ENCODE data around the gene VSTM2B. TPM values are rescaled to one million over a fixed set of nuclear protein-coding genes. Genes with fewer than 3 reads are reported as not detected.

VSTM2B gene
- 0.21 TPM in 1 of 2 replicates, not detected in the other for total RNA-seq
- long read RNA-seq, result 0 reads

DNA sequence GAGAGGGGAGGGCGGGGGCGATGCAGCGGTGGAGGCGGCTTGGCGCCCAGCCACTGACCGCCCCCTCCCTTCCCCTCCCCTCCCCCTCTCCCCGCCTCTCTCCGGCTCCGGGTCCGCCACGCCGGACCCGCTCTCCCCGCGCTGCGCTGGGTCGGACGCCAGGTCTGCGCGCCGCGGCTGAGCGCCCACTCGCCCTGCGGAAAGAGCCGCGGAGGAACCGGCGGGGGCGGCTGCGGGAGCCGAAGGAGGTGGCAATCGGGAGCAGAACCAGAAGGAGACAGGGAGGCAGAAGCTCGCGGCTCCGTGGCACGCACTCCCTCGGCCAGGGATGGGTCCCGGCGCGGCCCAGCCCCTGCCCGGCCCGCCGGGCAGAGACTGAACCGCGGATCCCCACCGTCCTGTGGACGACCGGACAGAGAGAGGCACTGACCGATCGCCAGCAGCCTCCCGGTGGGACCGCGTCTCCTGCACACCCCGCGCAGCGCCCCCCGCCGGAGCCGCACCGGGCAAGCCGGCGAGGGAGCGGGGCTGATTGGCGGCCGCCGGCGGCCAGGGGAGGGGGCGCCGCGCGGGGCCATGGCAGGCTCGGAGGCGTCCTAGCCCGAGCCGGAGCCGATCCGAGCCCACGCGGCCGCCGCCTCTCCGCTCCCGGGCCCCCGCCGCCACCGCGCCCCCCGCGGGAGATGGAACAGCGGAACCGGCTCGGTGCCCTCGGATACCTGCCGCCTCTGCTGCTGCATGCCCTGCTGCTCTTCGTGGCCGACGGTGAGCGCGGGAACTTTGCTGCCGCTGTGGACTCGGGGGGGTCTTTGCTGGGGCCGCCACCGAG, at the start of gene VSTM2B:
VSTM2B (plus strand) TSS at position 94 of the 829 bp plus-strand sequence; CDS start at position 684, 590 bp downstream.
- peak within 1 kb of the TSS; percentile 84 for H3K4me3 Mint-ChIP-seq
- peaks cover 86% of the 10 kb centered on the region for H3K27me3 Mint-ChIP-seq (ENCODE audit: low read depth)
- no peak within 1 kb of the TSS for H3K27ac Mint-ChIP-seq (ENCODE audit: unreplicated experiment)
- TF ChIP-seq, protein P1, sequence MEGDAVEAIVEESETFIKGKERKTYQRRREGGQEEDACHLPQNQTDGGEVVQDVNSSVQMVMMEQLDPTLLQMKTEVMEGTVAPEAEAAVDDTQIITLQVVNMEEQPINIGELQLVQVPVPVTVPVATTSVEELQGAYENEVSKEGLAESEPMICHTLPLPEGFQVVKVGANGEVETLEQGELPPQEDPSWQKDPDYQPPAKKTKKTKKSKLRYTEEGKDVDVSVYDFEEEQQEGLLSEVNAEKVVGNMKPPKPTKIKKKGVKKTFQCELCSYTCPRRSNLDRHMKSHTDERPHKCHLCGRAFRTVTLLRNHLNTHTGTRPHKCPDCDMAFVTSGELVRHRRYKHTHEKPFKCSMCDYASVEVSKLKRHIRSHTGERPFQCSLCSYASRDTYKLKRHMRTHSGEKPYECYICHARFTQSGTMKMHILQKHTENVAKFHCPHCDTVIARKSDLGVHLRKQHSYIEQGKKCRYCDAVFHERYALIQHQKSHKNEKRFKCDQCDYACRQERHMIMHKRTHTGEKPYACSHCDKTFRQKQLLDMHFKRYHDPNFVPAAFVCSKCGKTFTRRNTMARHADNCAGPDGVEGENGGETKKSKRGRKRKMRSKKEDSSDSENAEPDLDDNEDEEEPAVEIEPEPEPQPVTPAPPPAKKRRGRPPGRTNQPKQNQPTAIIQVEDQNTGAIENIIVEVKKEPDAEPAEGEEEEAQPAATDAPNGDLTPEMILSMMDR (conservative IDR thresholded peaks at IDR 0.05), result no peak
- DNase-seq (ENCODE audit: low read depth, low spot score), result no peak
- H3K36me3 Mint-ChIP-seq (ENCODE audit: low read depth), result no peaks in the 10 kb centered on the region
- H3K9me3 Mint-ChIP-seq, result no peaks in the 10 kb centered on the region
- peaks cover 21% of the 10 kb centered on the region for H3K4me1 Mint-ChIP-seq

DNA sequence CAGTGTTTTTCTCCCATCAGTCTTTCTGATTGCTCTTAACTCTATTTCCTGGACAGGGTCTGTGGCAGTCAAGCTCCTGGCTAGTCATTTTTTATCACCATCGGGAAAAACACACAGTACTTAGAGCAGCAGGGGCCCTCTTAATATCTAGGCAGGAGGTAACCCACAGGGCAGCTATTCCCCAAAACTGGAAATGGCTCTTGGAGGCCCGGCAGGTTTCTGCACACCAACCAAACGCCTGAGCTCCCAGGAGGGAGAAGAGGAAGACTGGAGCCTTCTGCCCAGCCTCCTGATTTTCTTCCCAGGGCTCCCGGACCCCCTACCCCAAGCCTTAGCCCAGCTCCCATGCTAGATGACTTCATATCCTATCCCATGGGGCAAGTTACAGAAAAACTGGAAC, 49.3 kb upstream of the VSTM2B start:
- Mint-ChIP-seq H3K4me3 (no peak overlapping the region), H3K4me1 (no peaks in the 10 kb centered on the region), H3K9me3 (peaks cover 3% of the 10 kb centered on the region), H3K36me3 (ENCODE audit: low read depth) (no peaks in the 10 kb centered on the region), H3K27me3 (ENCODE audit: low read depth) (peaks cover 40% of the 10 kb centered on the region), H3K27ac (ENCODE audit: unreplicated experiment) (no peak overlapping the region)
- TF ChIP-seq, protein P1 (conservative IDR thresholded peaks at IDR 0.05), result no peak
- DNase-seq (ENCODE audit: low read depth, low spot score), result no peak

DNA sequence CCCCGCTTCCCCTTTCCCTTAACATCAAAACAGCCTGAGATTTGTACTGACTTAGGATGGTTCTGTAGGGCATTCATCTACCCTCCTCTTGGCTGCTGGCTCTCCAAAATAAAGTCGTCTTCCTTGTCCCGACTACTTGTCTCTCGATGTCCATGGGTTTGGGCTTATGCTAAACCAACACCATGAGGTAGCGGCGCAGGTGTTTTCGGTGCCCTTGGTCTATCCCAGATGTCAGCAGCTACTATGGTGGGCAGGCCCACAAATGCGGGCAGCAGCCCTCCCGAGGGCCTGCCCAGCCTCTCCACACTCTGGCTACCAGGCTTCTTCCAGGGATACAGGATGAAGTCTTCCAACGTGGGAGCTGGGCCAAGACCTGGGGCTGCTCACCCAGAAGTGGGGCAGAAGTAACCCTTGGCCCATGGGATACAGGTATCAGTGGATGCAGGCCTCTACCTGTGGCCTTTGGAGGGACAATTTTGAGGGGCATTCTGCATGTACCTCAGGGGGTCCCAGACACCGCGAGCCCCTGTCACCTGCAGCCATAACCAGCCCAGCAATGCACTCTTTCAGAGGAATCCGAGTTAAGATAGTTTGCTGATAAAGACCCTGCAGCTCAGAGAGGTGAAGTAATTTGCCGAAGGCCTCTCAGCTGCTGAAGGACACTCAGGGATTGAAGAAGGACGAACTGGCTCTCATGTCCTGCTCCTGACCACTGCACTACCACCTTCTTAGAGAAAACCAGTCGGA, 47.8 kb upstream of the VSTM2B start:
- Mint-ChIP-seq H3K9me3 (peaks cover 3% of the 10 kb centered on the region), H3K27ac (ENCODE audit: unreplicated experiment) (no peak overlapping the region), H3K4me1 (no peaks in the 10 kb centered on the region), H3K36me3 (ENCODE audit: low read depth) (no peaks in the 10 kb centered on the region), H3K27me3 (ENCODE audit: low read depth) (peaks cover 33% of the 10 kb centered on the region), H3K4me3 (no peak overlapping the region)
- TF ChIP-seq, protein P1 (conservative IDR thresholded peaks at IDR 0.05), result no peak
- DNase-seq (ENCODE audit: low read depth, low spot score), result no peak

DNA sequence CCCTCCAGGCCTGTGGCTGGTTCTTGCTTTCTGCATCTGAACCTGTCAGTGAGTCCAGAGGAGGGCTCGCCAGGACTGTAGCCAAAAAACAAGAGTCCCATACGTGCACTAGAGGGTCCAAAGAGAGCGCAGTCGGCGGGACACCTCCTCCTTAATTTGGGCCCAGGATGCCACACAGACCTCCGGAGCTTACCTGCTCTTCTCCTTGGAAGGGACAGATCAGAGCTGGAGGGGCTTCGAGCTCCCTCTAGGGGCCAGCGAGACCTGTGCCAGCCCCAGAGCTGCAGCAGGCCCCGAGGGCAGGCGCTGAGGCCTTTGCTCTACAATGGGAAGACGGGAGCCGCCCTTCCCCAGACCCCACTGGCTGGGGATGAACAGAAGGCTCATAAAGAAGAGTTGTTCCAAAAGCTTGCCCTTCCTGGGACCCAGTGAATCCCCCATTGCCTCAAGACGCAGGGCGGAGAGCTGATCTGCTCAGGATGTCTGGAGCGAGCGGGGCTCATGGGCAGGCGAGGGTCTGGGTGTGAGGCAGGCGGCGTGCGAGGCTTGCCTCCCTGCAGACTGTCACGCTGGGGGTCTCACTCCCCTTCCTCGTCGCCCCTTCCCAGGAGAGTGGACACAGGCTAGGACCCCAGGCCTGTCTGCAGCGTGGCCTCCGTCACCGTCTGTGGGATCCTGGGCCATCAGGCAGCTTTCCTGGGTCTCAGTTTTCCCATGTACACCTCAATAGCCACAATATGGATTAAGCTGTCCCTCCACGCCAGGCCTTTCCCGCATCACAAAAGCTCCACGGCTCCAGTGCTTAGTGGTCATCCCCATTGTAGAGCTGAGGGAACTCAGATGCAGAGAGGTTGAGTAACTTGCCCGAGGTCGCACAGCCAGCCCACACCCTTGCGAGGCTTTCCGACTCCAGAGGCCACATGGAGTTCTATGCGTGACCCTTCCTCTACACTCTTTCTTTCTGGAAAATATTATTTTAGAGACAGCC, 46.9 kb upstream of the VSTM2B start:
- H3K9me3 Mint-ChIP-seq, result peaks cover 3% of the 10 kb centered on the region
- H3K4me1 Mint-ChIP-seq, result no peaks in the 10 kb centered on the region
- H3K27me3 Mint-ChIP-seq (ENCODE audit: low read depth), result peaks cover 25% of the 10 kb centered on the region
- peak; percentile 52 for DNase-seq (ENCODE audit: low read depth, low spot score)
- TF ChIP-seq, protein P1 (conservative IDR thresholded peaks at IDR 0.05), result peak; percentile 69
- H3K4me3 Mint-ChIP-seq, result no peak overlapping the region
- no peak overlapping the region for H3K27ac Mint-ChIP-seq (ENCODE audit: unreplicated experiment)
- H3K36me3 Mint-ChIP-seq (ENCODE audit: low read depth), result no peaks in the 10 kb centered on the region

DNA sequence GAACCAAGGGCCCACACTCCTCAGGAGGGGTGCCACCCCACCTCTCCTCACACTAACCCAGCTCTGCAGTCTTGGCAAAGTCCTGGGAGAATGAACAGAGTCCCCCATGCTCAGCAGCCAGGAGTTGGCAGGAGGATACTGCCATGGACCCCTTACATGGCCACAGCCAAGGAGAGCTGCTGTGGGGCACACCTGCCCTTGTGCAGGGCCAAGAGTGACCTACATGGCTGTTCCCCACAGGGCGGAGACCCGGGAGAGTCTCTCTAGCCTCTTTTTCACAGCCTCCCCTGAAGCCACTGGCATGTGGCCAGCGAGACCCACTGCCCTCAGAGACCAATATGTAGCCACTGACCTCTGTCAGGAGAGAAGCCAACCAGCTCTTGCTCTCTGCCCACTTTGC, 45.9 kb upstream of the VSTM2B start:
- TF ChIP-seq, protein P1 (conservative IDR thresholded peaks at IDR 0.05), result no peak
- Mint-ChIP-seq H3K27ac (ENCODE audit: unreplicated experiment) (no peak overlapping the region), H3K4me1 (no peaks in the 10 kb centered on the region), H3K9me3 (peaks cover 3% of the 10 kb centered on the region), H3K27me3 (ENCODE audit: low read depth) (peaks cover 18% of the 10 kb centered on the region), H3K36me3 (ENCODE audit: low read depth) (no peaks in the 10 kb centered on the region), H3K4me3 (no peak overlapping the region)
- no peak for DNase-seq (ENCODE audit: low read depth, low spot score)
